ENCODE results near the gene PTPRN2. TPM values are rescaled to one million over a fixed set of nuclear protein-coding genes. Genes with fewer than 3 reads are reported as not detected.

Gene PTPRN2
- total and polyA plus RNA-seq, 2 of the 8 experiments (the other 6 are each of a cell fraction or from before 2014, with no cell fraction given) = 2.6 to 4.5 TPM

- no peak for TF ChIP-seq CBX5 (IDR thresholded peaks at IDR 0.05; ENCODE audit: low read depth, low read length)
- TF ChIP-seq CHD1 (IDR thresholded peaks at IDR 0.05; ENCODE audit: low read depth, low read length) = no peak
- no peak for TF ChIP-seq MAFK (IDR thresholded peaks at IDR 0.05; ENCODE audit: low read depth, low read length)
Measured at GRCh38 chr7:158262284-158263109, 325.1 kb downstream of the PTPRN2 start (continued).

Measured in H1 (cell line).